Coronary artery (tissue), 2 donors: ENCODE measurements around the gene TM2D3.

Source experiments
- DNase-seq: peaks from one replicate; pipeline ENCODE4 v3.0.0-alpha.2; 2017; ENCODE audit warnings: low spot score
- H3K27ac ChIP-seq, 2 donors: fragments of 200-600 bp; sonication (generic); one replicate each; pipeline ENCODE4 v1.5.1; 2016 to 2019
- H3K4me3 ChIP-seq: fragments of 200-600 bp; sonication (generic); 2 replicates; pipeline ENCODE4 v1.5.1; 2016; ENCODE audit warnings: mild to moderate bottlenecking, moderate library complexity
- CTCF ChIP-seq: fragments of 200-600 bp; sonication (generic); IDR thresholded peaks from one replicate; pipeline ENCODE4 v1.5.1; 2019; ENCODE audit warnings: antibody characterized with exemption

The TM2D3 gene

GRCh38 chr15:101647251-101647650 lies 4.9 kb downstream of the TM2D3 start:
- no peak for DNase-seq
- Histone ChIP-seq H3K27ac (no peak overlapping the region), H3K4me3 (no peak overlapping the region)
- no peak for TF ChIP-seq CTCF

DNA sequence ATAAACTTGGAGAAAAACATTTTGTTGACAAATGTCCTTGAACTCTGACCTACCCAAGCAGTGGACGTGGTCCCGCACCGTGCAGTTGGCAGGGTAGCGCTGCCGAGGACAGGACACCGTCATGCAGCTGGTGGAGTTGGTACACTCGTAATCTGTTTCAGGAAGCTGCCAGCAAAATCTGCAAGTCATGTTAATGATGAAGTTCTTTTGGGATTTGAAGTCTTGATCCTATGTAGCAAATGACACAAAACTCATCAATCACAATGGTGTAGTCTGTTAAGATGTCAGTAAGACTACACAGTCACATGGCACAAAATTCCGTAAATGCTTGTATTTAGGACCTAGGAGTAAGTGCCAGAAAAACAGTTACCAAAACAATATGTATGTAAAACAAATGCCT lies 5.5 kb downstream of the TM2D3 start:
- no peak for DNase-seq
- no peak for TF ChIP-seq CTCF
- Histone ChIP-seq H3K4me3 (no peak overlapping the region), H3K27ac (no peak overlapping the region)

GRCh38 chr15:101642361-101642760 lies 9.8 kb downstream of the TM2D3 start:
- DNase-seq: no peak
- H3K4me3 ChIP-seq: no peak overlapping the region
- TF ChIP-seq CTCF: no peak
- peak overlapping the region in 1 of 2 donors; percentile 16 for H3K27ac ChIP-seq

DNA sequence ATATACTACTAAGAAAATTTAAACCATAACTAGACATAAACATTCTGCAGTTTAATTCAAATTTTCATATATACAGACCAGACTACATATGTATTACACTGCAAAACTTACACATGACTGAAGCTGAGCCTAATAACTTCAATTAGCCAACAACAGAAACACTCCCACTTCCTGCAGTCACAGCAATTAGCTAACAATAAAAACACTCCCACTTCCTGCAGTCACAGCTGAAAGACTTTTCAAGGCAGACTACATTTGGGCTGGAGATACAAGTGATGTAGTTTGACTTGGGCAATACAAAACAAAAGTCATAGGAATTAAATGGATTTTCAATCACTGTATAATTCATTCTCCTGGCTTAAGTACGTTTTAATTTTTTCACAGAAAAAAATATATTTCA lies 10.3 kb downstream of the TM2D3 start:
- Histone ChIP-seq H3K4me3 (no peak overlapping the region), H3K27ac (no peak overlapping the region)
- DNase-seq: no peak
- TF ChIP-seq CTCF: no peak

DNA sequence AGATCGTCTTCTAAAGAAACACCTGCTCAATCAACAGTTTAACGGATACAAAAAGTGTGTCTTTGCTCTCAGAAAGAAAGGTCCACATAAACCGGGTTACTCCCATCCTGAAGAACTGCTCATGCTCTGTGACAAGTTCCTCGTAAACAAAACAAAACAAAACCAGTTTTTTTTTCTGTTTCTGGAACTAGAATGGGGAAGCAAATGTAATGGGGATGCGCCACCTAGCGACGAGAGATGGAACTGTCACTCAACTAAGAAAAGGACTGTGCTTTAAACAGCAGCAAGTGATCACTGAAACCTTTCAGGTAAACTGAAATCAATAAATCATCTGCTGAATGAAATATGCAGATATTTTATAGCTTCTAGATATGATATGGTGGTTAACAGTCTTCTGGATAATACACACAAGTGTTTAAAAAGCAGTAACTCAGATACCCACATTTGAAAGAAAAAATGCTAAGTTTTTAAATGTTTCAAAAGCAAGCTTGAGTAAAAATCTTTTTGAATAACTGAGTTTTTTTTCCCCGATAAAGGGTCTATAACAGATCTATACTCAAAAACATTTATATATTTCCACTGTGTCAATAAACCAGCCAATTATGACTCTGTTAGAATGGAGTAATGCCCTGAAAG lies 10.9 kb downstream of the TM2D3 start:
- Histone ChIP-seq H3K4me3 (no peak overlapping the region), H3K27ac (peak overlapping the region in 1 of 2 donors; percentile 14)
- peak; percentile 77 for TF ChIP-seq CTCF
- no peak for DNase-seq

DNA sequence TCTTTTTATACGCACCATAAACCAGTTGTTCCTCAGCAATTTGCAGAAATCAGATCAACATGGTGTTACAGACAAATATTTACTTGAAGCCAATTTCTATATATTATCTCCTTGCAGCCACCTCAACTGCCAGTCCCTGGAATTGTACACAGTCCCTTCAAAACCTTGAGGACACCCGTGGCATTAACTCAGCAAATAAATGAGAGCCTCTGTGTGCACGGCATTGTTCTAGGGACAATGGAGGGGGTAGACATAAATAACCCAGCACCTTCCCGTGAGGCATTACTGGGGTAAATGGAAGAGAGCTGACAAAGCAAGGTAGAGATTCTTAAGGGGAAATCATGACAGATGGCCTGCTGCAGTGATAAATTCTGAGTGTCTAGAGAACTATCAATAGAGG lies 12.5 kb downstream of the TM2D3 start:
- no peak overlapping the region for H3K27ac ChIP-seq
- TF ChIP-seq CTCF: no peak
- H3K4me3 ChIP-seq: no peak overlapping the region
- no peak for DNase-seq

- no peak for DNase-seq
- no peak overlapping the region for H3K27ac ChIP-seq
- TF ChIP-seq CTCF: no peak
- H3K4me3 ChIP-seq: no peak overlapping the region
These were observed 14.3 kb downstream of the TM2D3 start for GRCh38 chr15:101637919-101638318.
